NB4 (cell line): ENCODE results near the gene IL18RAP.

Experiments
- MYC ChIP-seq: IDR thresholded peaks from 2 replicates; pipeline ENCODE4 v1.6.1; 2011; ENCODE audit warnings: low read depth, low read length
- POLR2A ChIP-seq: IDR thresholded peaks from 2 replicates; pipeline ENCODE4 v1.6.1; 2011; ENCODE audit warnings: mild to moderate bottlenecking; ENCODE audit not compliant: insufficient read length; ENCODE audit errors: extremely low read depth
- TF ChIP-seq, protein P1 (sequence below): IDR thresholded peaks from one replicate; pipeline ENCODE4 v1.5.1; 2012; ENCODE audit warnings: low read depth, low read length

- TF ChIP-seq POLR2A (no peak), MYC (no peak)
- TF ChIP-seq, protein P1, sequence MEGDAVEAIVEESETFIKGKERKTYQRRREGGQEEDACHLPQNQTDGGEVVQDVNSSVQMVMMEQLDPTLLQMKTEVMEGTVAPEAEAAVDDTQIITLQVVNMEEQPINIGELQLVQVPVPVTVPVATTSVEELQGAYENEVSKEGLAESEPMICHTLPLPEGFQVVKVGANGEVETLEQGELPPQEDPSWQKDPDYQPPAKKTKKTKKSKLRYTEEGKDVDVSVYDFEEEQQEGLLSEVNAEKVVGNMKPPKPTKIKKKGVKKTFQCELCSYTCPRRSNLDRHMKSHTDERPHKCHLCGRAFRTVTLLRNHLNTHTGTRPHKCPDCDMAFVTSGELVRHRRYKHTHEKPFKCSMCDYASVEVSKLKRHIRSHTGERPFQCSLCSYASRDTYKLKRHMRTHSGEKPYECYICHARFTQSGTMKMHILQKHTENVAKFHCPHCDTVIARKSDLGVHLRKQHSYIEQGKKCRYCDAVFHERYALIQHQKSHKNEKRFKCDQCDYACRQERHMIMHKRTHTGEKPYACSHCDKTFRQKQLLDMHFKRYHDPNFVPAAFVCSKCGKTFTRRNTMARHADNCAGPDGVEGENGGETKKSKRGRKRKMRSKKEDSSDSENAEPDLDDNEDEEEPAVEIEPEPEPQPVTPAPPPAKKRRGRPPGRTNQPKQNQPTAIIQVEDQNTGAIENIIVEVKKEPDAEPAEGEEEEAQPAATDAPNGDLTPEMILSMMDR, result no peak
Measured at GRCh38 chr2:102494570-102494969, 71.6 kb downstream of the IL18RAP start.
